Measurements from ENCODE around the gene ZBTB11.

- TF ChIP-seq POLR2A (IDR thresholded peaks at IDR 0.05) = no peak
- TF ChIP-seq CTCF (IDR thresholded peaks at IDR 0.05) = no peak
Observed at GRCh38 chr3:101690972-101691371, 14.0 kb upstream of the ZBTB11 start.

Data from lower leg skin (tissue), 3 donors.